Measurements from ENCODE around the gene GINM1. TPM values are rescaled to one million over a fixed set of nuclear protein-coding genes. Genes with fewer than 3 reads are reported as not detected.

The GINM1 gene
- total RNA-seq, 2 experiments from 2014 or later, result 16.4 to 16.5 TPM

DNA sequence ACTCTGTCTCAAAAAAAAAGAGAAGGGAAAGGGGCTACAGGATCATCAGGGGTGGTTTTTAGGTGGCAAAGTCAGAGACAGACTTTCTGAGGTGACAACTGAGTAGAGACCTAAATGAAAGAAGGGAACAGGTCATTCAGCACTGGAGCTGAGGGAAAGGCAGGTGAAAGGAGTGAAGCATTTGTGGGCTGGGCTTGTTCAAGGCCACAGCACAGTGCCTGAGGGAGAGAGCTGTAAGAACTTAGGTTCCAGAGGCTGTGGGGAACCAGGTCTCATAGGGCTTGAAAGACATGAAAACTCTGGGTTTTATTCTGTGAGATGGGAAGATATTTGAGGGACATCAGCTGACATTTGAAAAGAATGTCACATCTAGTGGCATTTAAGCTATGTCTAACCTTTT lies 61.5 kb downstream of the GINM1 start:
- ATAC-seq, result no peak
- no peak for DNase-seq
- H3K9me3 Mint-ChIP-seq (ENCODE audit: low read depth), result no peaks in the 10 kb centered on the region
- H3K27me3 Mint-ChIP-seq, result no peaks in the 10 kb centered on the region
- H3K4me1 Mint-ChIP-seq, result peaks cover 11% of the 10 kb centered on the region
- peak overlapping the region; percentile 3 for H3K27ac Mint-ChIP-seq
- CTCF ChIA-PET, result interaction anchor here (0.7 kb wide), 1 partner anchor 8 kb away, joined by 3 read pairs; no protein-coding TSS in a partner anchor
- peaks cover 33% of the 10 kb centered on the region for H3K36me3 Mint-ChIP-seq
- H3K4me3 Mint-ChIP-seq, result no peak overlapping the region

DNA sequence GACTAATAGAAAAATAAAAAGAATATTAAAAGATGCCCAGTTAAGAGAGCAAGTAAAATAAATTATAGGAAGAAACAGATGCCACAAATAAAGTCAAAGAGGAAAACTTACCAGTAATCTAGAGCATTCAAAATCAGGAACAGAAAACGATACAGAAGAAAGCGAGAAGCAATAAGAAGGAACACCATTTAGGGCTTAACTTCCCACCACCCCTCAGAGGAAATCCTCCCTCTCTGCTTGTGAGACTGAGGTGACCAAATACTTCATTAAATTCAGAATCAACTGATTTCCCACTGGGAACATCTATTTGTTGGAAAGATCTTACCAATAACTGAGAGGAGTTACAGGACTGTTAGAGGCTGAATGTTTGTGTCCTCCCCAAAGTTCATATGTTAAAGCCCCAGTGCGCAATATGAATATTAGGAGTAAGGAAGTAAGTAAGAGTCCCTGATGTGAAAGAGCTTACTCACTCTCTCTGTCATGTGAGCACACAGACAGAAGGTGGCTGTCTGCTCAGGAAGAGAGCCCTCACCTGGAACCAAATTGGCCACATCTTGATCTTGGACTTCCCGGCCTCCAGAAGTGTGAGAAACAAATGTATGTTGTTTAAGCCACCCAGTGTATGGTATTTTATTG lies 62.8 kb downstream of the GINM1 start:
- H3K4me1 Mint-ChIP-seq, result peaks cover 11% of the 10 kb centered on the region
- no peak overlapping the region for H3K4me3 Mint-ChIP-seq

DNA sequence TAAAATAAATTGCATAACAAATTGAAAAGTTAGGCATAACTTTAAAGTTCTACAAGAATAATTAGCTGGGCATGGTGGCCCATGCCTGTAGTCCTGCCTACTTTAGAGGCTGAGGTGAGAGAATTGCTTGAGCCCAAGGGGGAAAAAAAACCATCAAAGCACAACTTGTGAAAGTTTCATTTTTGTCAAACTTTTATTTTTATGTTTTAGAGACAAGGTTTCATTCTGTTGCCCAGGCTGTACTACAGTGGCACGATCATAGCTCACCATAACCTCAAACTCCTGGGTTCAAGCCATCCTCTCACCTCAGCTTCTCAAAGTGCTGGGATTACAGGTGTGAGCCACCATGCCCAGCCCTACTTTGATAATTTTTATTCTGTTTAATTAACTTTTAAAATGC lies 68.1 kb downstream of the GINM1 start:
- H3K27ac Mint-ChIP-seq, result no peak overlapping the region
- CTCF ChIA-PET, result no interaction called here

More for the DNA sequence above, 62.8 kb downstream of the GINM1 start:
- Mint-ChIP-seq H3K36me3 (peaks cover 26% of the 10 kb centered on the region), H3K9me3 (ENCODE audit: low read depth) (no peaks in the 10 kb centered on the region), H3K27ac (peak overlapping the region; percentile 58), H3K27me3 (no peaks in the 10 kb centered on the region)
- ATAC-seq (no peak), DNase-seq (no peak)
- CTCF ChIA-PET, result interaction anchor here (0.7 kb wide), 1 partner anchor 20 kb away, joined by 3 read pairs; the partner anchor contains the start of gene KATNA1

DNA sequence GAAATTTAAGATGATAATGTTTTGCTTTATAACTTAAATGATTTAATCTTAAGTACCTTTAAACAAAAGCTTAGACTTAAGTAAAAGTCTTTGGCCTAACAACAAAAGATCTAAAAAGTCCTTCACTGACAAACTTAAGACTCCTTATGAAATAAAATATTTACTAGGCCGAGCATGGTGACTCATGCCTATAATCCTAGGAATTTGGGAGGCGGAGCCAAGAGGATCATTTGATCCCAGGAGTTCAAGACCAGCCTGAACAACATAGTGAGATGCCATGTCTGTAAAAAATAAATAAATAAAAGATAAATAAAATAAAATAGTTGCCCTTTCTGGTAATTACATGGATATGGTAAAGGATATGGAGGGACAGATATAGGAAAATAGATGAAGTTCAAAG lies 69.9 kb downstream of the GINM1 start:
- H3K9me3 Mint-ChIP-seq (ENCODE audit: low read depth), result no peaks in the 10 kb centered on the region
- ATAC-seq (no peak), DNase-seq (no peak)
- CTCF ChIA-PET, result no interaction called here
- H3K36me3 Mint-ChIP-seq, result peaks cover 22% of the 10 kb centered on the region
- H3K27ac Mint-ChIP-seq, result no peak overlapping the region
- no peaks in the 10 kb centered on the region for H3K4me1 Mint-ChIP-seq
- H3K4me3 Mint-ChIP-seq, result no peak overlapping the region
- H3K27me3 Mint-ChIP-seq, result no peaks in the 10 kb centered on the region

More for the DNA sequence above, 68.1 kb downstream of the GINM1 start:
- peaks cover 24% of the 10 kb centered on the region for H3K36me3 Mint-ChIP-seq
- H3K4me1 Mint-ChIP-seq, result peaks cover 5% of the 10 kb centered on the region
- ATAC-seq (no peak), DNase-seq (no peak)
- no peaks in the 10 kb centered on the region for H3K9me3 Mint-ChIP-seq (ENCODE audit: low read depth)
- no peaks in the 10 kb centered on the region for H3K27me3 Mint-ChIP-seq
- H3K4me3 Mint-ChIP-seq, result no peak overlapping the region

Other genes starting within 250 kb of the GINM1 start
- gene TAB2, start 248.7 kb upstream of the GINM1 start, total RNA-seq, result 100 to 1,000 TPM; 120 to 138 TPM
- gene SUMO4, start 166.1 kb upstream of the GINM1 start, total RNA-seq, result 10 to 100 TPM in 1 of 2 experiments, 1 to 10 TPM in 1; 7.4 to 10.6 TPM
- 10 to 100 TPM; 25.3 to 37.5 TPM for gene ZC3H12D, start 81.4 kb upstream of the GINM1 start, total RNA-seq
- gene PPIL4, start 20.3 kb upstream of the GINM1 start, total RNA-seq, result 10 to 100 TPM; 17.8 to 18.7 TPM
- gene KATNA1, start 82.3 kb downstream of the GINM1 start, total RNA-seq, result 10 to 100 TPM; 22.3 to 22.7 TPM
- 10 to 100 TPM; 28.5 to 33.1 TPM for gene LATS1, start 151.7 kb downstream of the GINM1 start, total RNA-seq
- gene NUP43, start 180.2 kb downstream of the GINM1 start, total RNA-seq, result 10 to 100 TPM; 67.7 to 75.3 TPM
- 100 to 1,000 TPM in 1 of 2 experiments, 10 to 100 TPM in 1; 96.0 to 102 TPM for gene PCMT1, start 183.4 kb downstream of the GINM1 start, total RNA-seq